NCI-H2081 treated with DMSO at 0.1 percent for 48 hours (cell line): ENCODE data around the gene SLC10A7.
A peak's percentile ranks its signal among the peaks of the same experiment; 100 is the strongest.

Experiments used
- DNase-seq: peaks from one replicate; lab custom pipeline; 2025; lab: John Stamatoyannopoulos, UW

The SLC10A7 gene

DNA sequence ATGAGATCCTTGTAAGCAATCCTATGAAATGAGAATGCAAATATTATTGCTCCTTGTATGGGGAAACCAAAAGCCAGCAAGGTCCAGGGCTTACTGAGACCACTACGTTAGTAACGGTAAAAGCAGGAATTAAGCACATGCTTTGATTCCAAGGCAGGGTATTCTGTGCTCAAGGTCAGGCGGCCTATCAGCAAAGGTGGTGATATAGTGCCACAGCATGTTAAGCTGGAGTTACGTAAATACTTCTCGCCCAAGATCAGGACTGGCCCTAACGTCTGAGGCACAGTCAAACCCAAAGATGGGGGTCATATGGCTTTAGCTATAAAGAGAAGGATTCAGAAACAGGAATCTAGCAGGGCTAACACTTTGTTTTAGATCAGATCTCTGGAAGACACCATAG, 27.6 kb downstream of the SLC10A7 start:
- DNase-seq, result no peak

- DNase-seq, result no peak
Observed at GRCh38 chr4:146490106-146490505, 31.6 kb downstream of the SLC10A7 start.

DNA sequence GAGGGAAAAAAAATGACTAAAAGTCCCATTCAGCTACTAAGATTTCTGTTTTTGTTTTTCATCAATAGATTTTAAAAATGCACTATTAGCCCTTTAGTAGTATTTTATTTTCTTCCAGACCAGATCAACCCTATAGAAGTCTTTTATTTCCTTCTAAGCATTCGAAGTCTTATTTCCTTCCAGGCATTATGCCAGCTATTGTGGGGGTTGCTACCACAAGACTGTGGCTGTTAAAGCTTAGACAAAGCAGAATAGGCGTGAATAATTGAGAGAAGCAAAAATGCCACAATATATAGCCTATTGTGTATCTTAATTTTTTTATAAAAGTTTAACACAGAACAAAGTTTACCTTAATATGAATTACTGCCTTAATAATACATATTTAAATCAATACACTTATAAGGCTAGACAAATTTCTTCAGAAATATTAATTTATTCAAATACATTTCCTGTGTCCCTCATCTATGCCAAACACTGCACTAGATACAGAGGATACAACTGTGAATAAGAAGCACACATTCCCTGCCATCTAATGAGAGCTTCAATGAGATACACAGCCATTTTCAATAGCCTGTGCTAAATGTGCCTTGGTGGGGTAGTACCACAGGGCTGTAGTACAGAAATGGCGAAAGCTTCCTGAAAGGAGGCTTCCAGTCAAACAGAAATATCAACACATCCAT, 33.1 kb downstream of the SLC10A7 start:
- no peak for DNase-seq

DNA sequence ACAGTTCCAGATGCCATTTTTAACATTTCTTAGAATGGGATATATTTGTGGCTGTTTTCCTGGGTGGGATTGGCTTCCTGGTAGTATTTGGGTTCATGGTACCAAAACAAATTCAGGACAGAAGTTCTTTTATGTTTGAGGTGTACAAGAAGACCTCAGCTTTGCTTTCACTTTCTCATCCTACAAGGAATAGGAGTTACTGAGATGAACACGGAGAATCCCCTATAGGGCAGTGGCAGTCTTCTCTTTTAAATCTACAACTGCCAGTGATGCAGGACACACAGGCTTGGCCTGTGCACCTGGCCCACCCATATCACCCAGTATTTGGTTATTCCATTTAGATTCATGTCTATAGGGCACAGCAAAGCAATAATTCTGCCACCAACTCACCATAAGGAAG, 35.2 kb downstream of the SLC10A7 start:
- no peak for DNase-seq

DNA sequence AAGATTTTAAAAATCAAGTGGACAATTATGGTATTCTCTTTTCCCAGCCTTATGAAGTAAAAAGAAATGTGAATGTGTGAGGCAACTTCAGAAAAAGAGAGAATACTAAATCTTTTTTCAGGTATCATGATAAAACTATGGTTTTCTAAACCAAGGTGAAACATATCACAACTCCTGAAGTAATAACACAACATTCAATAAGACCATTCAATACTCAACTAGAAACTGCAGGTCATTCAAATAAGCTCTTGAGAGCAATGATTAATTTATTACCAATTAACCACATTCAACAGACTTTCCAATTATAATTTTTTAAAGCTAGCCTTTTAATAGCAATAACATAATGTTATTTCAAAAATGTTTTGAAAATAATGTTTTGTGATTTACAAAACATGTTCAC, 35.8 kb downstream of the SLC10A7 start:
- no peak for DNase-seq

DNA sequence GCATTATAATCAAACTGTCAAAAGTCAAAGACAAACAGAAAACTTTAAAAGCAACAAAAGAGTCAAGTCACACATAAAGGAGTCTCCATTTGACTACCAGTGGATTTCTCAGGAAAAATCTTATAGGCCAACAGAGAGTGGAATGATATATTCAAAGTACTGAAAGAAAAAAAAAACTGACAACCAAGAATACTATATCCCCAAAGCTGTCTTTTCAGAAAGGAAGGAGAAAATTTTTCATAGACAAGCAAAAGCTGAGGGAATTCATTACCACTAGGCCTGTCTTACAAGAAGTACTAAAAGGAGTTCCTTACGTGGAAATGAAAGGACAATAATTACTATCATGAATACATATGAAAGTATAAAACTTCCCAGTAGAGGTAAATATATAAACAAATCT, 39.0 kb downstream of the SLC10A7 start:
- DNase-seq, result no peak

- DNase-seq, result no peak
Observed at GRCh38 chr4:146481246-146481645, 40.5 kb downstream of the SLC10A7 start.

GRCh38 chr4:146478009-146478408, 43.7 kb downstream of the SLC10A7 start:
- no peak for DNase-seq

DNA sequence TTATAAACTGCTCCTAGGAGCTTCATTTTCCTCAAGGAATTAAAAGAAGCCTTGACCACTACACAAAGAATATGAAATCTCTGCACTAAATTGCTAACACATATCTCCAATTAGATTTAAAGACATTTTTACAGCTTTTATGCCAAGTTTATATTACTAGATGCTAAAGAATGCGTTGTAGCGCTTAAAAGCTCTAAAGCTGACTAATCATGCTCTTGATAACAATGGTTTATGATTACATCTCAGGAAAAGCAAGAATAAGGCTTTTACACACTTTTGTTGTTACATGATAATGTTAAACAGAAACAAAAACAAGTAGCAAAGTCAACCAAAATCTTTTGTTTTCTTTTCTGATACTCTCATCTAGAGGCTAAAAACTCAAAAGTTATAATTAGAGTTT, 44.7 kb downstream of the SLC10A7 start:
- DNase-seq, result no peak

- DNase-seq, result peak; percentile 50
Observed at GRCh38 chr4:146472404-146472803, 49.3 kb downstream of the SLC10A7 start.

GRCh38 chr4:146470604-146471003, 51.1 kb downstream of the SLC10A7 start:
- no peak for DNase-seq

GRCh38 chr4:146469022-146469421, 52.7 kb downstream of the SLC10A7 start:
- no peak for DNase-seq

- no peak for DNase-seq
Observed at GRCh38 chr4:146465628-146466027, 56.1 kb downstream of the SLC10A7 start.

GRCh38 chr4:146462251-146462650, 59.5 kb downstream of the SLC10A7 start:
- DNase-seq, result no peak

DNA sequence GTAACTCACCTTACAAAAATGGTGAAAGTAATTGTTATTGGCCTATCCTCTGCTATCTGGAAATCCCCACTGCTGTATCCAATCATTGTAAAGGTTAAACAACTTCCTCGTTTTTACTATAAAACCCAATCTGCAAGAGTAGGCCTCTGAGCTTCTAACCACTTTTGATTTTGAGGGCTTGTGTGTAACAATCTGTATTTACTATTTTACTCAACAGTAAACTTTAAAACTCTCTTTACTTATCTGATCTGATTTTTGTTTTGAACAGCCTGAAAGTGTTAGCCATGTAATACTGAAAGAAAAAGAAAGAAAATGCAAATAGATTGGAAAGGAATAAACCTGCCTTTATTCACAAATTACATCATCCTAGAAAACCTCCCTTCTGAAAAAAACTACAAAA, 63.1 kb downstream of the SLC10A7 start:
- no peak for DNase-seq

DNA sequence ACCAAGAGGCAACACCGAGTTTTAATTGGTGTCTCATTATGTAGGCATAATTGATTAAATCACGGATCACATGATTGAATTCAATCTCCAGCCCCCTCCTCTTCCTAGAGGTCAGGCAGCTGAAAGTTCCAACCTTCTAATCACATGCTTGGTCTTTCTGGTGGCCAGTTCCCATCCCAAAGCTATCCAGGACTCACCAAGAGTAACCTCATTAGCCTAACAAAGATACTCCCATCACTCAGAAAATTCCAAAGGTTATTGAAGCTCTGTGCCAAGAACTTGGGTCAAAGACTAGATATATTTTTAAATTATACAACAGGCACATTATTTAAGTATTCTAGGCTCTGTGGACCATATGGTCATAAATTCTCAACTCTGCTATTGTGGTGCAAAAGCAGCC, 65.1 kb downstream of the SLC10A7 start:
- no peak for DNase-seq

DNA sequence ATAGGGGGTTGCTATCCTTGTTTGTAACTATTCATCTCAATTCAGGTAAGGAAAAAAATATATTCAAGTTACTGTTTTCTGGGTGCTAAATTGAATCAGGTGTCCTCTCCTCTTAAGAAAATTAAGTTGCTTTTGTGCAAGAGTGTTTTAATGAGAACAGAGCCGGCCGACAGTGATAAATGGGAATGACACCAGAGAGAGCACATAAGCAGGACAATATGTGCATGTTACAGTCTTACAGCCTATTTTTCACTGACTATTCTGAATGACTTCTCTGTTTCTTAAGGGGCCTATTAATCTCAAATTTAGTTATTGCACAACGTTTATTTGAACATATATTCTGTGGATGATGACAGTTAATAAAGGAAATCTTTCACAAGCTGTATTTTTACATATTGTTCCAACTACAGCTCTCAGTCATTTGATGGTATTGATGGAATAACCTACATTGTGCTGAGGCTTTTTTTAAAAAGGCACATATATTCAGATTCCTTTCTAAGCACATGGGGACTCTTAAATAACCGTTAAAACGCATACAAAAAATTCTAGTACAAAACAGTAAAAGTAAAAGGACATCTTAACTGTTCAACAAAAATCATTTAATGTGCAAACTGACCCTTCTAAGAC, 68.4 kb downstream of the SLC10A7 start:
- DNase-seq, result no peak

- DNase-seq, result no peak
Observed at GRCh38 chr4:146450524-146450923, 71.2 kb downstream of the SLC10A7 start.

DNA sequence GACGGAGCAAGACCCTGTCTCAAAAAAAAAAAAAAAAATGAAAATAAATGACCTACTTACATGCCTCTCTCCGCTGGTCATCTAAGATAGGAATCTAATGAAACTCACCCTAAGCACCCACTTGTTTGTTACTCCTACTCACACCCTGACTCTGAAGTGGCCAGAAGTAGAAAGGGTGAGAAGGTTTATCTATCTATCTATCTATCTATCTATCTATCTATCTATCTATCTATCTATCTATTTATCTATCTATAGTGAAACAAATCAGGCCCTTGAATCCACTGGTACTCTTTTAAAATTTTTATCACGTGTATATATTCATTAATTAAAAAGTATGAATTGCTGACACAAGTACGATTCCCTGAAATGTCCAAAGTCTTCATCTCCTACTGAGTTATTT, 75.2 kb downstream of the SLC10A7 start:
- no peak for DNase-seq

GRCh38 chr4:146445198-146446150, 76.3 kb downstream of the SLC10A7 start:
- no peak for DNase-seq

DNA sequence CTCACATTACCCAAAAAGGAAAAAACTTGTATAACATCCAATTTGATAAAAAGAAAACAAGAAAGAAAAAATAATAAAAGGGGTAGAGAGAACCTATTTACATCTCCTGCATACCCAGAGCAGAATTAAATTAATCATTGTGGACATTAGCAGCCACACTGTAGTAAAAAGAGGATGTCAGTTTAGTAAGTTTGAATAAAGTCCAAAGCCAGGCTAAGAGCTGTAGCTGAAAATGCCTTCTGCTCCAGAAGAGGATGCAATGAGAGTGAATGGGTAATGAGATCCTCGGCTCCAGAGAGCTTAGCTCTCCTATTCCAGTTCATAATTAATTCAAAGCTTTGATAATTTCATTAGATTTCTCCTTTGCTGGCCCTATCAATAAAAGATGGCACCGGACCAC, 78.2 kb downstream of the SLC10A7 start:
- no peak for DNase-seq

DNA sequence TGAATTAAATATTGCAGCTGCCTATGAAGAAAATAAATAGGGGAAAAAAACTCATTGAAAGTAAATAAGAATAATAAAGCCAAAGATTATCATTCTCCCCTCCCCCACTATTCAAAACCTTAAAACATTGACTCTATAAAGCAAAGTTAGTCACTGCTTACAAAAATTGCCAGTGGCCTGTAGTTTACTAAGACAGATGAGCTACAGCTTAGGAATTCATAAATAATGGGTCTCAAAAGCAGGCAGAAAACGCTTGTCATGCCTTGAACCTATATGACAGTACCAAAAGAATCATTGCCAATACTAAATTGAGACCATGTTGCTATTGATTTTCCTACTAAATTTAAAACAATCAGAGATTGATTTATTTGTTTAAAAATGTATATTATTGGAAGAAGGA, 78.9 kb downstream of the SLC10A7 start:
- DNase-seq, result no peak

DNA sequence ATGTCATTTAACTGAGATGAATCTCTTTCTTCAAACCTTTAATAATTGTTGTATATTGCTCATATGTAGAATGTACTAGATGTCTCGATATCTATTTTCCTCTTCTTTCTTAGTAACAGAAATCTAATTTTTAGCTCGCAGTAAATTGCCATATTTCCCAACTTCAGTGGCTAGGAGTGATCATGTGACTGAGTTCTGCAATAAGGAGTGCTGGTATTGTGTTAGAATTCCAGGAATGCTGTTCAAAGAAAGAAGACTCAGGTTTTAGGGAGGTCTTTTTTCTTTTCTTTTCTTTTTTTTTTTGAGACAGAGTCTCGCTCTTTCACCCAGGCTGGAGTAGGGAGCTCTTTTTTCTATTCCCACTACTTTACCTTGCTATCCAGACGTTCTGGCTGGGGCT, 81.7 kb downstream of the SLC10A7 start:
- no peak for DNase-seq
